ENCODE measurements around the gene RTL1. TPM values are rescaled to one million over a fixed set of nuclear protein-coding genes. Genes with fewer than 3 reads are reported as not detected.

The RTL1 gene
- total RNA-seq, 1 experiment from 2014 or later = not detected

DNA sequence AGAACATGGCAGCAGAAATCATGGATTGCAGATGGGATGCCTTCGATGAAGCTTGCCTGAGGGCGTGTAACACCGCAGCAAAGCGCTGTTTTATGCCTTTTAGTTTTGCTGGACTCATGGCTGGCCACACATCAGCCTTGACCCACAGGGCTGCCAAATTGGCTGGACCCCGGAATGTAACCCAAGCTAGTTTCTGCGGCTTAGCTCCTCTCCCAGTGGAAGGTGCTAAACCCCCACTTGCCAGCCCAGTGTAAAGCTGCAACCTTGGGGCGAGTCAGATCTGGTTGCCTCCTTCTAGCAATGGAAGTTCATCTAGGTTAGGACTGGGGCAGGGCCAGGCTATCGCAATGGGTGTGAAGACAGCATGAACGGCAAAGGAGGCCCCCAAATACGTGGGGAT lies 39.3 kb downstream of the RTL1 start:
- H2BK20ac ChIP-seq (ENCODE audit: low read depth, low read length, poor library complexity, severe bottlenecking) = no peak overlapping the region
- TF ChIP-seq, protein P1, sequence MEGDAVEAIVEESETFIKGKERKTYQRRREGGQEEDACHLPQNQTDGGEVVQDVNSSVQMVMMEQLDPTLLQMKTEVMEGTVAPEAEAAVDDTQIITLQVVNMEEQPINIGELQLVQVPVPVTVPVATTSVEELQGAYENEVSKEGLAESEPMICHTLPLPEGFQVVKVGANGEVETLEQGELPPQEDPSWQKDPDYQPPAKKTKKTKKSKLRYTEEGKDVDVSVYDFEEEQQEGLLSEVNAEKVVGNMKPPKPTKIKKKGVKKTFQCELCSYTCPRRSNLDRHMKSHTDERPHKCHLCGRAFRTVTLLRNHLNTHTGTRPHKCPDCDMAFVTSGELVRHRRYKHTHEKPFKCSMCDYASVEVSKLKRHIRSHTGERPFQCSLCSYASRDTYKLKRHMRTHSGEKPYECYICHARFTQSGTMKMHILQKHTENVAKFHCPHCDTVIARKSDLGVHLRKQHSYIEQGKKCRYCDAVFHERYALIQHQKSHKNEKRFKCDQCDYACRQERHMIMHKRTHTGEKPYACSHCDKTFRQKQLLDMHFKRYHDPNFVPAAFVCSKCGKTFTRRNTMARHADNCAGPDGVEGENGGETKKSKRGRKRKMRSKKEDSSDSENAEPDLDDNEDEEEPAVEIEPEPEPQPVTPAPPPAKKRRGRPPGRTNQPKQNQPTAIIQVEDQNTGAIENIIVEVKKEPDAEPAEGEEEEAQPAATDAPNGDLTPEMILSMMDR (conservative IDR thresholded peaks at IDR 0.05) = no peak
- no peak overlapping the region for H3K56ac ChIP-seq (ENCODE audit: insufficient read length, low read depth, low read length)
- no peak overlapping the region for H2BK15ac ChIP-seq (ENCODE audit: low read depth, low read length)
- H3K79me2 ChIP-seq (ENCODE audit: insufficient read depth, low read length) = no peaks in the 10 kb centered on the region
- H4K8ac ChIP-seq (replicated peaks; ENCODE audit: insufficient read length, low read depth, low read length) = no peak overlapping the region
- Mint-ChIP-seq H3K36me3 (ENCODE audit: insufficient read depth in 1 of 3, low read depth in 3 of 3) (no peaks in the 10 kb centered on the region; a peak in 1 of 7 replicates), H3K4me1 (no peaks in the 10 kb centered on the region), H3K27me3 (ENCODE audit: low read depth) (peaks cover 18% of the 10 kb centered on the region), H3K4me3 (no peak overlapping the region; a peak in 1 of 5 replicates), H3K27ac (no peak overlapping the region; a peak in 1 of 7 replicates), H3K9me3 (no peaks in the 10 kb centered on the region; a peak in 1 of 5 replicates)
- no peak overlapping the region for H4K5ac ChIP-seq (ENCODE audit: insufficient read length, low read depth, low read length)
- H2BK5ac ChIP-seq (ENCODE audit: insufficient read length, low read length) = no peak overlapping the region
- H3K23ac ChIP-seq (ENCODE audit: insufficient read length, low read depth, low read length) = no peak overlapping the region
- no peaks in the 10 kb centered on the region for H4K20me1 ChIP-seq (ENCODE audit: control insufficient read depth, insufficient read depth, insufficient read length)
- H3K9ac ChIP-seq (ENCODE audit: extremely low read depth, insufficient read length, low read length) = no peak overlapping the region
- H2AFZ ChIP-seq (ENCODE audit: low read length) = no peak overlapping the region
- H2BK12ac ChIP-seq (ENCODE audit: insufficient read length, low read depth, low read length) = no peak overlapping the region
- no CpG with 5 or more reads among the region's 10 CpGs for WGBS (ENCODE audit: extremely low coverage, insufficient read length, low lambda C conversion rate)
- H3K4me1 ChIP-seq (ENCODE audit: insufficient read depth, low read length) = no peaks in the 10 kb centered on the region
- H3K23me2 ChIP-seq (ENCODE audit: insufficient read length, low read depth, low read length, poor library complexity, severe bottlenecking) = no peaks in the 10 kb centered on the region
- H4K91ac ChIP-seq (ENCODE audit: insufficient read length, low read depth, low read length) = no peak overlapping the region
- H3K18ac ChIP-seq (ENCODE audit: insufficient read length, low read depth, low read length) = no peak overlapping the region
- H3T11ph ChIP-seq (ENCODE audit: low read length) = no peak overlapping the region
- H3K14ac ChIP-seq (ENCODE audit: insufficient read depth, low read length) = no peak overlapping the region
- H3K27ac ChIP-seq (ENCODE audit: insufficient read length, low read depth, low read length) = no peak overlapping the region
- no peaks in the 10 kb centered on the region for H3K27me3 ChIP-seq (ENCODE audit: insufficient read depth, low read length)
- no peaks in the 10 kb centered on the region for H3K79me1 ChIP-seq (ENCODE audit: insufficient read depth, low read depth, low read length, poor library complexity, severe bottlenecking)
- no peak overlapping the region for H3K4ac ChIP-seq (ENCODE audit: low read depth, low read length)
- DNase-seq = no peak
- H3K4me2 ChIP-seq (ENCODE audit: insufficient read depth, insufficient read length, low read length) = no peak overlapping the region
- H3K9me3 ChIP-seq (ENCODE audit: control insufficient read depth, low read depth, low read length) = no peaks in the 10 kb centered on the region
- no peak overlapping the region for H2BK120ac ChIP-seq (ENCODE audit: low read depth, low read length, poor library complexity, severe bottlenecking)
- no peak overlapping the region for H2AK5ac ChIP-seq (ENCODE audit: insufficient read length, low read length)

Measured in H9 (cell line).